Measurements from ENCODE around the gene ZNF182. TPM values are rescaled to one million over a fixed set of nuclear protein-coding genes. Genes with fewer than 3 reads are reported as not detected.

The ZNF182 gene
- total and polyA plus RNA-seq, 2 experiments from 2014 or later: 6.2 to 7.1 TPM

DNA sequence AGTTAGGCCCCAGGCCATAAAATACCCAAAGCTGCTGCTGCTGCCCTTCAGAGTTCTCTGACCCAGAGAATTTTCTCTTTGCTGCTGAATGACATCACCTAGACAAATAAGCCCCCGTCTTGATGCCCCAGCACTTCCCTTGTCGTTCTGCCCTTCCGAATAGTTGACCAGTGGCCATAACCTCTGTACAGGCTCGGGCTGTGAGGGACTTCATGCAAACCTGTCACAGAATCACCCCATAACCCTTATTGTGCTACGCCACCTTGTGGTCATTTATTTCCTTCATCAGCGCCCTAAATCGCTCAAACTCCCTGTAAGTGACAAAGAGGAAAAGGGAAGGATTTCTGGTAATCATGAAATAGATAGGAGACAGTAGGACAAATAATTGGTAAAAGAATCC is 21.8 kb upstream of the ZNF182 start:
- Histone ChIP-seq H3K4me2 (no peak overlapping the region), H3K4me3 (no peak overlapping the region), H4K20me1 (replicated peaks; ENCODE audit: insufficient read depth) (no peaks in the 10 kb centered on the region), H3K27me3 (ENCODE audit: insufficient read depth) (no peaks in the 10 kb centered on the region), H3K9me2 (ENCODE audit: insufficient read depth) (no peaks in the 10 kb centered on the region), H3K79me2 (replicated peaks; ENCODE audit: insufficient read depth) (no peaks in the 10 kb centered on the region), H3K36me3 (ENCODE audit: insufficient read depth) (no peaks in the 10 kb centered on the region), H3F3A (replicated peaks; ENCODE audit: low read depth) (no peaks in the 10 kb centered on the region), H2AFZ (no peak overlapping the region), H3K4me1 (ENCODE audit: insufficient read depth) (no peaks in the 10 kb centered on the region; the same call in 1 of the 2 replicates), H3K27ac (ENCODE audit: low read depth) (no peak overlapping the region)
- Mint-ChIP-seq H3K27ac (0 out of 2 replicates have a peak overlapping the region, but pooled peaks have one; percentile 54), H3K9me3 (peaks cover 3% of the 10 kb centered on the region; the same call in 1 of the 3 replicates), H3K4me1 (peaks cover 4% of the 10 kb centered on the region; the same call in 1 of the 3 replicates), H3K27me3 (ENCODE audit: insufficient read depth, low read depth, poor library complexity) (peaks cover 5% of the 10 kb centered on the region), H3K4me3 (no peak overlapping the region), H3K36me3 (ENCODE audit: low read depth) (no peaks in the 10 kb centered on the region)
- peak; percentile 79 for DNase-seq (ENCODE audit: low spot score)
- TF ChIP-seq, protein P1, sequence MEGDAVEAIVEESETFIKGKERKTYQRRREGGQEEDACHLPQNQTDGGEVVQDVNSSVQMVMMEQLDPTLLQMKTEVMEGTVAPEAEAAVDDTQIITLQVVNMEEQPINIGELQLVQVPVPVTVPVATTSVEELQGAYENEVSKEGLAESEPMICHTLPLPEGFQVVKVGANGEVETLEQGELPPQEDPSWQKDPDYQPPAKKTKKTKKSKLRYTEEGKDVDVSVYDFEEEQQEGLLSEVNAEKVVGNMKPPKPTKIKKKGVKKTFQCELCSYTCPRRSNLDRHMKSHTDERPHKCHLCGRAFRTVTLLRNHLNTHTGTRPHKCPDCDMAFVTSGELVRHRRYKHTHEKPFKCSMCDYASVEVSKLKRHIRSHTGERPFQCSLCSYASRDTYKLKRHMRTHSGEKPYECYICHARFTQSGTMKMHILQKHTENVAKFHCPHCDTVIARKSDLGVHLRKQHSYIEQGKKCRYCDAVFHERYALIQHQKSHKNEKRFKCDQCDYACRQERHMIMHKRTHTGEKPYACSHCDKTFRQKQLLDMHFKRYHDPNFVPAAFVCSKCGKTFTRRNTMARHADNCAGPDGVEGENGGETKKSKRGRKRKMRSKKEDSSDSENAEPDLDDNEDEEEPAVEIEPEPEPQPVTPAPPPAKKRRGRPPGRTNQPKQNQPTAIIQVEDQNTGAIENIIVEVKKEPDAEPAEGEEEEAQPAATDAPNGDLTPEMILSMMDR (conservative IDR thresholded peaks at IDR 0.05; ENCODE audit: low read depth in 2 of 2): peak; percentile 69 to 77
- TF ChIP-seq ZNF331 (CRISPR knock-in tag; IDR thresholded peaks at IDR 0.05; ENCODE audit: low read depth): no peak
- peak; percentile 70 for ATAC-seq

DNA sequence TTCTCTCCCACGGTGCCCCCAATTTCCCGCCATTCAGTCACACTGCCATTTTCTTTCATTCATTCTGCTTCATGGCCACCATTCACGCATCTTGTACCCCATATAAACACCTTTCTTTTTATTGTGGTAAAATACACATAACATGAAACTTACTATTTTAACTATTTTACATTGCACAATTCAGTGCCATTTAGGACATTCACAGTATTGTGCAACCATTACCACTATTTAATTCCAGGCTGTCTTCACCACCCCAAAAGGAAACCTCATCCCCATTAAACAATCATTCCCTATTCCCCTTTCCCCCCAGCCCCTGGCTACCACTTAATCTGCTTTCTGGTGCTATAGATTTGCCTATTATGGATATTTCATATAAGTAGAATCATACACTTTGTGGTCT is 18.9 kb upstream of the ZNF182 start:
- H3K4me1 Mint-ChIP-seq: peaks cover 4% of the 10 kb centered on the region; the same call in 1 of the 3 replicates
- Histone ChIP-seq H3K4me1 (ENCODE audit: insufficient read depth) (no peaks in the 10 kb centered on the region; the same call in 1 of the 2 replicates), H3K36me3 (ENCODE audit: insufficient read depth) (no peaks in the 10 kb centered on the region), H3K27me3 (ENCODE audit: insufficient read depth) (no peaks in the 10 kb centered on the region), H3K9me2 (ENCODE audit: insufficient read depth) (no peaks in the 10 kb centered on the region), H4K20me1 (replicated peaks; ENCODE audit: insufficient read depth) (no peaks in the 10 kb centered on the region), H3K4me2 (no peak overlapping the region), H3F3A (replicated peaks; ENCODE audit: low read depth) (no peaks in the 10 kb centered on the region), H3K4me3 (no peak overlapping the region), H3K27ac (ENCODE audit: low read depth) (no peak overlapping the region), H2AFZ (no peak overlapping the region), H3K79me2 (replicated peaks; ENCODE audit: insufficient read depth) (no peaks in the 10 kb centered on the region)
- no peaks in the 10 kb centered on the region for H3K36me3 Mint-ChIP-seq (ENCODE audit: low read depth)
- H3K27me3 Mint-ChIP-seq (ENCODE audit: insufficient read depth, low read depth, poor library complexity): peaks cover 3% of the 10 kb centered on the region
- H3K27ac Mint-ChIP-seq: no peak overlapping the region
- no peak overlapping the region; the same call in 2 of the 3 replicates for H3K4me3 Mint-ChIP-seq
- DNase-seq (ENCODE audit: low spot score): no peak
- no peak for ATAC-seq
- H3K9me3 Mint-ChIP-seq: peaks cover 3% of the 10 kb centered on the region; the same call in 1 of the 3 replicates
- TF ChIP-seq CREB1 (CRISPR knock-in tag; IDR thresholded peaks at IDR 0.05; ENCODE audit: low read depth) (no peak), ZNF331 (CRISPR knock-in tag; IDR thresholded peaks at IDR 0.05; ENCODE audit: low read depth) (no peak), STAT1 (IDR thresholded peaks at IDR 0.05; ENCODE audit: unreplicated experiment) (no peak), JUNB (IDR thresholded peaks at IDR 0.05; ENCODE audit: unreplicated experiment) (no peak)
- TF ChIP-seq, protein P2, sequence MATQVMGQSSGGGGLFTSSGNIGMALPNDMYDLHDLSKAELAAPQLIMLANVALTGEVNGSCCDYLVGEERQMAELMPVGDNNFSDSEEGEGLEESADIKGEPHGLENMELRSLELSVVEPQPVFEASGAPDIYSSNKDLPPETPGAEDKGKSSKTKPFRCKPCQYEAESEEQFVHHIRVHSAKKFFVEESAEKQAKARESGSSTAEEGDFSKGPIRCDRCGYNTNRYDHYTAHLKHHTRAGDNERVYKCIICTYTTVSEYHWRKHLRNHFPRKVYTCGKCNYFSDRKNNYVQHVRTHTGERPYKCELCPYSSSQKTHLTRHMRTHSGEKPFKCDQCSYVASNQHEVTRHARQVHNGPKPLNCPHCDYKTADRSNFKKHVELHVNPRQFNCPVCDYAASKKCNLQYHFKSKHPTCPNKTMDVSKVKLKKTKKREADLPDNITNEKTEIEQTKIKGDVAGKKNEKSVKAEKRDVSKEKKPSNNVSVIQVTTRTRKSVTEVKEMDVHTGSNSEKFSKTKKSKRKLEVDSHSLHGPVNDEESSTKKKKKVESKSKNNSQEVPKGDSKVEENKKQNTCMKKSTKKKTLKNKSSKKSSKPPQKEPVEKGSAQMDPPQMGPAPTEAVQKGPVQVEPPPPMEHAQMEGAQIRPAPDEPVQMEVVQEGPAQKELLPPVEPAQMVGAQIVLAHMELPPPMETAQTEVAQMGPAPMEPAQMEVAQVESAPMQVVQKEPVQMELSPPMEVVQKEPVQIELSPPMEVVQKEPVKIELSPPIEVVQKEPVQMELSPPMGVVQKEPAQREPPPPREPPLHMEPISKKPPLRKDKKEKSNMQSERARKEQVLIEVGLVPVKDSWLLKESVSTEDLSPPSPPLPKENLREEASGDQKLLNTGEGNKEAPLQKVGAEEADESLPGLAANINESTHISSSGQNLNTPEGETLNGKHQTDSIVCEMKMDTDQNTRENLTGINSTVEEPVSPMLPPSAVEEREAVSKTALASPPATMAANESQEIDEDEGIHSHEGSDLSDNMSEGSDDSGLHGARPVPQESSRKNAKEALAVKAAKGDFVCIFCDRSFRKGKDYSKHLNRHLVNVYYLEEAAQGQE (IDR thresholded peaks at IDR 0.05; ENCODE audit: unreplicated experiment): no peak
- TF ChIP-seq, protein P1 (conservative IDR thresholded peaks at IDR 0.05; ENCODE audit: low read depth in 2 of 2): no peak
- TF ChIP-seq, protein P3, sequence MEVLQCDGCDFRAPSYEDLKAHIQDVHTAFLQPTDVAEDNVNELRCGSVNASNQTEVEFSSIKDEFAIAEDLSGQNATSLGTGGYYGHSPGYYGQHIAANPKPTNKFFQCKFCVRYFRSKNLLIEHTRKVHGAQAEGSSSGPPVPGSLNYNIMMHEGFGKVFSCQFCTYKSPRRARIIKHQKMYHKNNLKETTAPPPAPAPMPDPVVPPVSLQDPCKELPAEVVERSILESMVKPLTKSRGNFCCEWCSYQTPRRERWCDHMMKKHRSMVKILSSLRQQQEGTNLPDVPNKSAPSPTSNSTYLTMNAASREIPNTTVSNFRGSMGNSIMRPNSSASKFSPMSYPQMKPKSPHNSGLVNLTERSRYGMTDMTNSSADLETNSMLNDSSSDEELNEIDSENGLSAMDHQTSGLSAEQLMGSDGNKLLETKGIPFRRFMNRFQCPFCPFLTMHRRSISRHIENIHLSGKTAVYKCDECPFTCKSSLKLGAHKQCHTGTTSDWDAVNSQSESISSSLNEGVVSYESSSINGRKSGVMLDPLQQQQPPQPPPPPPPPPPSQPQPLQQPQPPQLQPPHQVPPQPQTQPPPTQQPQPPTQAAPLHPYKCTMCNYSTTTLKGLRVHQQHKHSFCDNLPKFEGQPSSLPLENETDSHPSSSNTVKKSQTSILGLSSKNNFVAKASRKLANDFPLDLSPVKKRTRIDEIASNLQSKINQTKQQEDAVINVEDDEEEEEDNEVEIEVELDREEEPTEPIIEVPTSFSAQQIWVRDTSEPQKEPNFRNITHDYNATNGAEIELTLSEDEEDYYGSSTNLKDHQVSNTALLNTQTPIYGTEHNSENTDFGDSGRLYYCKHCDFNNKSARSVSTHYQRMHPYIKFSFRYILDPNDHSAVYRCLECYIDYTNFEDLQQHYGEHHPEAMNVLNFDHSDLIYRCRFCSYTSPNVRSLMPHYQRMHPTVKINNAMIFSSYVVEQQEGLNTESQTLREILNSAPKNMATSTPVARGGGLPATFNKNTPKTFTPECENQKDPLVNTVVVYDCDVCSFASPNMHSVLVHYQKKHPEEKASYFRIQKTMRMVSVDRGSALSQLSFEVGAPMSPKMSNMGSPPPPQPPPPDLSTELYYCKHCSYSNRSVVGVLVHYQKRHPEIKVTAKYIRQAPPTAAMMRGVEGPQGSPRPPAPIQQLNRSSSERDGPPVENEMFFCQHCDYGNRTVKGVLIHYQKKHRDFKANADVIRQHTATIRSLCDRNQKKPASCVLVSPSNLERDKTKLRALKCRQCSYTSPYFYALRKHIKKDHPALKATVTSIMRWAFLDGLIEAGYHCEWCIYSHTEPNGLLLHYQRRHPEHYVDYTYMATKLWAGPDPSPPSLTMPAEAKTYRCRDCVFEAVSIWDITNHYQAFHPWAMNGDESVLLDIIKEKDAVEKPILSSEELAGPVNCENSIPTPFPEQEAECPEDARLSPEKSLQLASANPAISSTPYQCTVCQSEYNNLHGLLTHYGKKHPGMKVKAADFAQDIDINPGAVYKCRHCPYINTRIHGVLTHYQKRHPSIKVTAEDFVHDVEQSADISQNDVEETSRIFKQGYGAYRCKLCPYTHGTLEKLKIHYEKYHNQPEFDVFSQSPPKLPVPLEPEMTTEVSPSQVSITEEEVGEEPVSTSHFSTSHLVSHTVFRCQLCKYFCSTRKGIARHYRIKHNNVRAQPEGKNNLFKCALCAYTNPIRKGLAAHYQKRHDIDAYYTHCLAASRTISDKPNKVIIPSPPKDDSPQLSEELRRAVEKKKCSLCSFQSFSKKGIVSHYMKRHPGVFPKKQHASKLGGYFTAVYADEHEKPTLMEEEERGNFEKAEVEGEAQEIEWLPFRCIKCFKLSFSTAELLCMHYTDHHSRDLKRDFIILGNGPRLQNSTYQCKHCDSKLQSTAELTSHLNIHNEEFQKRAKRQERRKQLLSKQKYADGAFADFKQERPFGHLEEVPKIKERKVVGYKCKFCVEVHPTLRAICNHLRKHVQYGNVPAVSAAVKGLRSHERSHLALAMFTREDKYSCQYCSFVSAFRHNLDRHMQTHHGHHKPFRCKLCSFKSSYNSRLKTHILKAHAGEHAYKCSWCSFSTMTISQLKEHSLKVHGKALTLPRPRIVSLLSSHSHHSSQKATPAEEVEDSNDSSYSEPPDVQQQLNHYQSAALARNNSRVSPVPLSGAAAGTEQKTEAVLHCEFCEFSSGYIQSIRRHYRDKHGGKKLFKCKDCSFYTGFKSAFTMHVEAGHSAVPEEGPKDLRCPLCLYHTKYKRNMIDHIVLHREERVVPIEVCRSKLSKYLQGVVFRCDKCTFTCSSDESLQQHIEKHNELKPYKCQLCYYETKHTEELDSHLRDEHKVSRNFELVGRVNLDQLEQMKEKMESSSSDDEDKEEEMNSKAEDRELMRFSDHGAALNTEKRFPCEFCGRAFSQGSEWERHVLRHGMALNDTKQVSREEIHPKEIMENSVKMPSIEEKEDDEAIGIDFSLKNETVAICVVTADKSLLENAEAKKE (CRISPR knock-in tag; IDR thresholded peaks at IDR 0.05): no peak

Measured in GM23338 (cell line).